HG02623 (cell line): ENCODE results near the gene HMGA1.

ENCODE experiments used
- ATAC-seq: cut with Tn5 transposase; IDR thresholded peaks from one replicate; pipeline ENCODE4 v1.9.1; 2021; ENCODE audit warnings: moderate library complexity; ENCODE audit not compliant: unreplicated experiment

Gene HMGA1, protein sequence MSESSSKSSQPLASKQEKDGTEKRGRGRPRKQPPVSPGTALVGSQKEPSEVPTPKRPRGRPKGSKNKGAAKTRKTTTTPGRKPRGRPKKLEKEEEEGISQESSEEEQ

DNA sequence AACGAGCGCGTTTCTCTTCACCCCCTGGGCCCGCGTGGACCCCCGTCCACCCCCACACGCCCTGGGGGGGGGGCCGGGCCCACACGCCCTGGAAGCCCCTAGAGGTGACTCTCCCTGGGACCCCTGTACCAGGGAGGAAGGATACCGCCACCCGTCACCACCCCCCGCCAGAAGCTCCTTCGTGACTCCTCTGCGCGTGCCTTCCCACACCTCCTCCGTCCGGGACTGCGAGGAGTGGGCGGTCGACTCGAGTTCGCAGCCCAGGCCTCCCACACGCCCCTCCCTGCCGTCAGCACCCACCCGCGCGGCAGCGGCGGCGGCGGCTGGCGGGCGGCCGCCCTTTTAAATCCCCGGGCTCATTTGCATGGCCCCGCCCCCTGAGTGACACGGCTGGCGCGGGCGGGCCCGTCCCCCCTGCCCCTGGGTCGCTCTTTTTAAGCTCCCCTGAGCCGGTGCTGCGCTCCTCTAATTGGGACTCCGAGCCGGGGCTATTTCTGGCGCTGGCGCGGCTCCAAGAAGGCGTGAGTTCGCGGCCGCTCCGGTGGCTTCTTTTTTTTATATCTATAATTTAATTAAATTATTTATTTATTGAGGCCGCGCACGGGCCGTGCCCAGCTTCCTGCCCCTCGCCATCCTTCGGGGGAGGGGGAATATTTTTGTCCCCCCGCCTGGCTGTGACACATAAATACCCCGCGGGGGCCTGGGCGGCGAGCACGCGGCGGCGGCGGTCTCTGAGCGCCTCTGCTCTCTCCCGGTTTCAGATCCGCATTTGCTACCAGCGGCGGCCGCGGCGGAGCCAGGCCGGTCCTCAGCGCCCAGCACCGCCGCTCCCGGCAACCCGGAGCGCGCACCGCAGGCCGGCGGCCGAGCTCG, at the start of gene HMGA1:
Gene HMGA1 (plus strand): TSS at position 431 of the 873 bp plus-strand sequence. CDS start 3,908 bp downstream, outside the sequence.
- ATAC-seq, result peak; percentile 52

DNA sequence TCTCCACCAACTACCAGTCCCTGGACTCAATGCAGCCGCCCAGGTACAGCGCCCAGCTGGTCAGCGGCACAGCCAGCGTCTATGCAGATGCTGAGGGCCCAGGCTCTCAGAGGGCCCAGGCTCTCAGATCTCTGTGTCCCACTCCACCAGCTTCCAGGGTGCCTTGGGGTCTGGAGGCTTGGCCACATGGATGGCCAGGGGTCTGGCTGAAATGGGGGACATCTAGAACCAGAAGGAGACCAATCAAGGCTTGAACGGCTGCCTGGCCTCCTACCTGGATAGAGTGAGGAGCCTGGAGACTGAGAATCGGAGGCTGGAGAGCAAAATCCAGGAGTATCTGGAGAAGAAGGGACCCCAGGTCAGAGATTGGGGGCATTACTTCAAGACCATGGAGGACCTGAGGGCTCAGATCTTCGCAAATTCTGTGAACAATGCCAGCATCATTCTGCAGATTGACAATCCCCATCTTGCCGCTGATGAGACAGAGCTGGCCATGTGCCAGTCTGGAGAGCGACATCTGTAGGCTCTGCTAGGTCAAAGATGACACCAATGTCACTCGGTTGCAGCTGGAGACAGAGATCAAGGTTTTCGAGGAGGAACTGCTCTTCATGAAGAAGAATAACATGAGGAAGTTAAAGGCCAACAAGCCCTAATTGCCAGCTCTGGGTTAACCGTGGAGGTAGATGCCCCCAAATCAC, 46.7 kb upstream of the HMGA1 start:
- no peak for ATAC-seq

DNA sequence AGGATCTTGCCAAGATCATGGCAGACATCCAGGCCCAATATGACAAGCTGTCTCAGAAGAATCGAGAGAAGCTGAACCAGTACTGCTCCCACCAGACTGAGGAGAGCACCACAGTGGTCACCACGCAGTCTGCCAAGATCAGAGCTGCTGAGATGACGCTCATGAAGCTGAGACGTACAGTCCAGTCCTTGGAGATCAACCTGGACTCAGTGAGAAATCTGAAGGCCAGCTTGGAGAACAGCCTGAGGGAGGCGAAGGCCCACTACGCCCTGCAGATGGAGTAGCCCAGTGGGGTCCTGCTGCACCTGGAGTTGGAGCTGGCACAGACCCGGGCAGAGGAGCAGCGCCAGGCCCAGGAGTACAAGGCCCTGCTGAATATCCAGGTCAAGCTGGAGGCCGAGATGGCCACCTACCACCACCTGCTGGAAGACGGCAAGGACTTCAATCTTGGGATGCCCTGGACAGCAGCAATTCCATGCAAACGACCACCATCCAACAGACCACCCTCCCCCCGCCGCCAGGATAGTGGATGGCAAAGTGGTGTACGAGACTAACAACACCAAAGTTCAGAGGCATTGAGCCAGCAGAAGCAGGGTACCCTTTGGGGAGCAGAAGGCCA, 46.1 kb upstream of the HMGA1 start:
- ATAC-seq, result no peak

DNA sequence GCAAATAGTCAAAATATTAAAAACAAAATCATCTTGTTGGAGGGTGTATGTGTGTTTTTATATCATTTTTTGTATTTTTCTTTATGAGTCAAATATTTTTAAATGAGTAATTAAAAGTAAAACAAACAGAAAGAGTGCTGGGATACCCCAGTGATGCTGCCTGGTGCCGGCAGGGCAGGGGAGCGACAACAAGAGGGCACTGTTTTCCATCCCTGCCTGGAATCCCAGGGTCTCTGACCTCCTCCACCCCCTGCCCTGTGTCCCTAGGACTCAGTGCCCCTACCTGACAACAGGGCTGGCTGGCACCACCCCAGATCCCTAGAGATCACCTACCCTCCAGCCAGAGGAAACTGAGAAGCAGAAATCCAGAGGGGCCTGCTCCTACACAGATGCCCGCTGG, 41.9 kb upstream of the HMGA1 start:
- no peak for ATAC-seq

DNA sequence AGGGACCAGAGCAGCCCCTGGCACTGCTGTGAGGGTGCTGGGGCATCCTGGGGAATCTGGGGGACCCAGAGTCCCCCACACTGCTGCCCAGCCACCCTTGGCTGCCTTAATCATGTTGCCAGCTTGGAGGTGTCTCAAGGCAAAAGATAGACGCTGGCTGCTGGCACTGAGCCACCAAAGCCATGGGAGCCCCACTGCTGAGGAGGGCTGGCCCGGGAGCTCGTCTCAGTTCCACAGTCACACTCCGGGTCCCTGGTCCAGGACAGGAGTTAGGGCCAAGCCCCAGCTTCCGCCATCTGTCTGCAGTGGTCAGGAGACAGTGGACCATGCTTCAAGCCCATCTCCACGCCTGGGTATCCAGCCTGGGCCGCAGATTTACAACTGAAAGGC, 41.0 kb upstream of the HMGA1 start:
- no peak for ATAC-seq

DNA sequence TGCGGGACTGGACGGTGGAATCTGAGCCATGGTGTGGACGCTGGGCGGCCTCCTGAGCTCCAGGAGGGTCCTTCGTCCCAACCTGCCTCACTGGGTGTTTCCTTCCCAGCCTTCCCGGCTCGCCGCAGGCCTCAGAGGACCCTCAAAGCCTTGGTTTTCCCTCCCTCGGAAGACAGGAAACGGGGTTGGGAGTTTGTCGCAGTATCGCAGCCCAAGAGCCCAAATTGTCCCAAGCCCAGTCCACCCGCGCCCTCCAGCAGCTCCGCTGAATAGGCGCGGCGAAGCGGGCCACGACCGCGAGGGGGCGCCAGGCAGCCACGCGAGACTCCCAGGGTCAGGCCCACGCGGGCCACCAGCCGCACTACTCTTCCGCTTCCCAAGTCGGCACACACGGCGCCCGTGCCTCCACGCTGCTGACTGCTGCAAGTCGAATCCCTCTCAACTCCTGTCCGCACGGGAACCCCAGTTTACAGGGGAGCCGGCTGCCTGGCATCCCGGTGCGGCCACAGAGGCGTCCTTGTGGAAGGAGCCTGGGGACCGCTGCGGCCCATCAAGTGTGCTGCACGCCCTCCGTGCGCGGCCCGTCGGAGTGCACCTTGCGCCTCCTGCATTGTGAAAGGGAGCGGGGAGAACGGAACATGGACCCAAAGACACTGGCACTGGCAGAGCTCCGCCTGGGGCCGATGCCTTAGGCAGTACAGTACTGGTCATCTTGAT, 40.4 kb upstream of the HMGA1 start:
- ATAC-seq, result peak; percentile 68

DNA sequence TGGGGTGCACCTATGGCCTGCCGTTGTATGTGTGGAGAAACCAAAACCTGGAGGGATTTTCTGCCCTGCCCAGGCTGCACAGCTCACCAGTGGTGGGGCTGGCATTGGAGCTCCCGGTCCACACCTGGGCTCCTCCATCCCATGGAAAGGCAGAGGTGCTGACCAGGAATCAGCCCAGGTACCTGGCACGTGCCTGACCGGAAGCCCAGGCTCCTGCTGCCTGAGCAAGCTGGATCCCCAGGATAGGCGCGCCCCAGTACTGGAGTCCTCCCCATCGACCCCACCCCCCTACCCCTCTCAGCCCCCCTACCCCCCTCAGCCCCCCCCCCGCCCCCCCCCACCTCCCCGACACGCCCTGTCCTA, 39.9 kb upstream of the HMGA1 start:
- no peak for ATAC-seq

DNA sequence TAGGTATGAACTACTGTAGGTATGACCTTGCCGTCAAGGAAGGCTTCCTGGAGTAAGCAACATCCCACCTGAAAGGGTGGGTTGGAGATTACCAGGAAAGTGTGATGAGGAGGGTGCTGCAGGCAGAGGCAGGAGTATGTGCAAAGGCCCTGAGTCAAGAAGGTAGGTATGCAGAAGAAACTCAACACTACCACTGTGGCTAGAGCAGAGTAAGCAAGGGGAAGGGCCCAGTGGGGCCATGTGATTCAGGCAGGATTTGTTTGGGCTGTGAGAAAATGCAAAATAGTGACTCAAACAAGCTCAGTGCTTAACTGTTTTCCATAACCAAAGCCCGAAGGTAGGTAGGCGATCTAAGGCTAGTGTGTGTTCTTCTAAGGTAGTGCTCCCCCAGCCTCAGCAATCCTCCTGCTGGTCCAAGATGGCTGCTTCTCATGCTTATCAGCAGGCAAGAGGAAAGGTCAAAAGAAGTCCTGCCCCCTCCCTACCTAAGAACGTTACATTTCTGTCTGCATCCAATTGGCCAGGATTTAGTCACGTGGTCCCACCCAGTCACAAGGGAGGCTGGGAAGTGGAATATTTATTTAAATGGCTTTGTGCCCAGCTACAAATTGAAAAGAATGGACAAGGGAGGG, 36.2 kb upstream of the HMGA1 start:
- ATAC-seq, result no peak

DNA sequence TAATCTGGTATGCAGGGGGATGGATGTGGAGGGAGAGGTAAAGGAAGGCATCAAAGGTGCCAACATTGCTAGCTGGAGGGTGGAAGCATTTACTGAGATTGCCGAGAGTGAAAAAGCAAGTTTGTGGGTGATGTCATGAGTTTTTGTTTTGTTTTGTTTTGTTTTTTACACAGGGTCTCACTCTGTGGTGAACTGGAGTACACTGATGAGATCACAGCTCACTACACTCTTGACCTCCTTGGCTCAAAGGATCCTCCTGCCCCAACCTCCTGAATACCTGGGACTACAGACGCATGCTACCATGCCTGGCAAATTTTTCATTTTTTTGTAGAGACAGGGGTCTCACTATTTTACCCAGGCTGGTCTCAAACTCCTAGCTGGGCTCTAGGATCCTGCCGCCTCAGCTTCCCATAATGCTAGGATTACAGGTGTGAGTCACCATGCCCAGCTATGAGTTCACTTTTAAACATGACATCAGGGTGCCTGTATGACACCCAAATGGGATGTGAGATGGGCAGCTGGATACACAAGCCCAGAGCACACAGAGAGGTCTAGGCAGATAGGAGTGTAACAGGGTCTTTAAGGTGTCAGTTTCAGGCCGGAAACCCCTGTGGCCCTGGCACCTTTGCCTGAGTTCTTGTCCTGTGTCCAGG, 35.1 kb upstream of the HMGA1 start:
- ATAC-seq, result no peak

DNA sequence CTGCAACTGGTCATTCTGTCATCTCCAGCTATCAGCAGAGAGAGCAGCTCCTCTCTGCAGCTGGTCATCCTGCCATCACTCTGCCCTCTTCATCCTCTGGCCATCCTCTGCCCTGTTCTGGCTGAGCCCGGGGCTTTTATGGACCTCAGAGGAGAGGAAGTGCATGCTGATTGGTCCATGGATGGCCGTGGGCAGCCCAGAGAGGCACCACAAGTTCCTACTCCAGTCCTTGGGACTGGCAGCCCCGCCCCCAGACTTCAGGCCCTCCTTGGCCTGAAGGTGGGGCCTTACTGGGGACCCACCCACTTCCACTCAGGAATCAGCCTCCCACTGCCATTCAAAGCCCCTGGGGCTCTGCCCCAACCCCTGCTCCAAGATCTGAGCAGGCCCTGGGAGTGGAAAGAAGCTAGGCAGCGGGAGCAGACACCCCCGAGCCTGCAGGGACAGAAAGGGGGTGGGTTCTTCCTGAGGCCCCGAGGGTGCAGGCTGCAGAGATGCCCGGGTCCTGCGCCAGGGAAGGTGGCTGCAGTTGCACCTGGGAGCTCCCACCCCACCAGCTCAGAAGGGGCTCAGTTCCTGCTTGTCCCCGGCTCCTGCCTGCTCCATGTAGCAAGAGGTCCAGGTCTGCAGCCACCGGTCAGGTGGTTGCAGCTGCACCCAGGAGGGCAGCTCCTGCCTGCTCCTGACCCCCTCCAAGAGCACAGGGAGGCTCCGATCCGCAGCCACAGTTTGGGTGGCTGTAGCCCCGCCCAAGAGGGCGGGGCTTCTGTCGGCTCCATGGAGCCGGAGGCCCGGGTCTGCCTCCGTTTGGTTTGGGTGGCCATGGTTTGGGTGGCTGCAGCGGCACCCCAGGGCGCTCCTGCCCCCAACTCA, 34.1 kb upstream of the HMGA1 start:
- ATAC-seq, result no peak

DNA sequence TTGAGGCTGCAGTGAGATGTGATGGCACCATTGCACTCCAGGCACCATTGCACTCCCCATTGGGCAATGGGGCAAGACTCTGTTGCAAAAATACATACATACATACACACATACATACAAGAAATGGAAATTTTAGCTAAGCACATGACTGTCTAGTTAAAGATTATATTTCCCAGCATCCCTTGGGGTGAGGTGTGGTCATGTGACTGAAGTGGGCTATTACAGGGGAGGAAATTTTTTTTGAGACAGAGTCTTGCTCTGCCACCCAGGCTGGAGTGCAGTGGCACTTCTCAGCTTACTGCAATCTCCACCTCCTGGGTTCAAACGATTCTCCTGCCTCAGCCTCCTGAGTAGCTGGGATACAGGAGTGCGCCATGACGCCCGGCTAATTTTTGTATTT, 32.0 kb upstream of the HMGA1 start:
- no peak for ATAC-seq

DNA sequence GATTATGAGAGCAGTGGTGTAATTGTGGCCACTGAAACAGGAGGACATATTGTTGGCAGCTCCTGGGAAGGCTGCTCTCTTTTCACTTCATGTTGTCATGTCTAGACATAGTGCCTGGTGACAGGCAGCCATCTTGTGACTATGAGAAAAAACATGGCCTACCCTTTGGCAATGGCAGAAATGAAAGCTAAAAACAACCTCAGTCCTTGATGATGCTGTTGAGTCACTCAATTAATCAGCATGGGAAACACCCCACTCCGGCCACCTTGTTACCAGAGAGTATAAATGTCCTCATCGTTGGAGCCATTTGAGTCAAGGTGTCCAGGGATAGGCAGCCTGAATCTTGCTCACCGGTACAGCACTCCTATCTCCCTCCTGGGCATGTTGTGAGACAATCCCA, 31.2 kb upstream of the HMGA1 start:
- ATAC-seq, result no peak

DNA sequence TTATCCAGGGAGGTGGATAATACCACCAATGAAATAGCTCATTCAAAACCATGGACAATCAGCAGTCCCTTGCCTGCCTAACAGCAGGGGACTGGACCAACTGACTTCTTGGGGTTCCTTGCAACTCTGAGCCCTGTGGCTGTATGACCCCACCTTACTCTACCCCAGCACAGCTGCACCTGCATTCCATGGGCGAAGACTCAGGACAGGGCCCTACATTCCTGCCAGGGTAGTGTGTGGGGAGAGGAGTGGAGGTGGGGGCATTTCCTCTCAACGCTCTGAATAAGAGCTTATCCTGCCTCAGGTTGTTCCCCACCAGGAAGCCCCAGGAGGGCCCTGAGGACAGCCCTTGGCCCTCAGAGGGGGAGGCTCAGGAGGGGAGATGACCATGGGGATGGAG, 30.8 kb upstream of the HMGA1 start:
- no peak for ATAC-seq

DNA sequence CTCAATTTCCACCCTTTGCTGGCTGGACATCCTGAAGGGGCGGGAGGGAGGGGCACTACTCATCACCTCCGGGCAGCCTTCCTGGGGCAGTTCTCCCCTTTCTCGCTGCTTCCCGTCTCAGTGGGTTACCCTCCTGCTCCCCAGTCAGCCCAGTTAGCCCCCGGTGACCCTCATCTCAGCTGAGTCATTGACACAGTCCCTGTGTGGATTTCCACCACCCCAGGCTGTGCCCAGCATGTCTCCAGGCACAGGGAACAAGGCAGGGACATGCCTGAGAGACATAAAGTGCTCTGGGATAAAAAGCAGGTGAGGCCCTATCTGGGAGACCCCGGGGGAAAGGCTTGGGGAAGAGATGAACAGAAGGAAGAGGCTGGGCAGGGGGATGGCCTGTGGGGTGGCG, 29.9 kb upstream of the HMGA1 start:
- ATAC-seq, result no peak

DNA sequence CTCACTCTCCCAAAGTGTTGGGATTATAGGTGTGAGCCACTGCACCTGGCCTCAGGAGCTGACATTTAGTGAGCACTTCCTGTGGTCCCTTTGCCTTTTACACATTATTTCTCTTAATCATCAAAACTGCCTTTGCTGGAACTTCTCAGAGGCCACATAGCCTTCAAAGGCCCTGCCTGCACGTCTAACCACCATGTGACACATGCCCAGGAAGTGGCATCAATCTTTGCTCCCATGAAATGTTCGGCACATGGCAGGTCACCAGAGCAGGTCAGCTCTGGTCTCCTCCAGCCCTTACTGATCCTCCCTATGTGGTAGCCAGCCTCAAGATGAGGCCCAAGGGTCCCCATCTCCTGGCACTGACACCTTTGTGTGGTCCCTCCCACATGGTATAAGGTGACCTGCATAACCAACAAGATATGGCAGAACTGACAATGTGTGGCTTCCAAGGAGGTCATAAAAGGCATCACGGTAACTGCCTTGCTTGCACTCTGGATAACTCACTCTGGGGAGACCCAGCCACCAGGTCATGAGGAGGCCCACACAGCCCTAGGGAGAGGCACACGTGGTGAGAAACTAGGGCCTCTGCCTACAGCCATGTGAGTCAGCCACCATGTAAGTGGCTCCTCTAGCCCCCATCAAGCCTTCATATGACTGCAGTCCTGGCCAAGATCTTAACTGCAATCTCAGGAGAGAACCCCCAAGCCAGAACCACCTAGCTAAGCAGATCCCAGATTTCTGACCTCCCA, 28.8 kb upstream of the HMGA1 start:
- ATAC-seq, result no peak

DNA sequence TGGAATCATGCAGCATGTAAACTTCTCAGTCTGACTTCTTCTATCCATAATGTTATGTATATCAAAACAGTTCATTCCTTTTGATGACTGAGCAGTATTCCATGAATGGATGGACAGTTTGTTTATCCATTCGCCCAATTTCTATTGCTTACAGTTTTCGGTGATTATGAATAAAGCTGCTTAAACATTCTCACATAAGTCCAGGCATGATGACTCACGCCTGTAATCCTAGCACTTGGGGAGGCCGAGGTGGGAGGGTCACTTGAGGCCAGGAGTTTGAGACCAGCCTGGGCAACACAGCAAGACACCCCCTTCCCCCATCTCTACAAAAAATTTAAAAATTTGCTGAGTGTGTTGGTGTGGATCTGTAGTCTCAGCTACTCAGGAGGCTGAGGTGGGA, 22.9 kb upstream of the HMGA1 start:
- ATAC-seq, result no peak

DNA sequence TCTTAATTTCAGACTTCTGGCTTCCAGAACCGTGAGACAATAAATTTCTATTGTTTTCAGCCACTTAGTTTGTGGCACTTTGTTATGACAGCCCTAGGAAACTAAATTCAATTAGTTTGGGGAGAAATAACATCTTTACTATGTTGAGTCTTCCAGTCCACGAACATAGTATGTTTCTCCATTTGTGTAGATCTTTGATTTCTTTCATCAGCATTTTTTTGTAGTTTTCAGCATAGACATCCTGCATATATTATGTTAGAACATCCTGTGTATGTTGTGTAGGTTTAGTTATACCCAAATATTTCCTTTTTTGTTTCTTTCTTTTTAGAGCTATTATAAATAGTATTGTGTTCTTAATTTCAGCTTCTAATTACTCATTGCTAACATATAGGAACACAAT, 18.0 kb upstream of the HMGA1 start:
- ATAC-seq, result no peak

DNA sequence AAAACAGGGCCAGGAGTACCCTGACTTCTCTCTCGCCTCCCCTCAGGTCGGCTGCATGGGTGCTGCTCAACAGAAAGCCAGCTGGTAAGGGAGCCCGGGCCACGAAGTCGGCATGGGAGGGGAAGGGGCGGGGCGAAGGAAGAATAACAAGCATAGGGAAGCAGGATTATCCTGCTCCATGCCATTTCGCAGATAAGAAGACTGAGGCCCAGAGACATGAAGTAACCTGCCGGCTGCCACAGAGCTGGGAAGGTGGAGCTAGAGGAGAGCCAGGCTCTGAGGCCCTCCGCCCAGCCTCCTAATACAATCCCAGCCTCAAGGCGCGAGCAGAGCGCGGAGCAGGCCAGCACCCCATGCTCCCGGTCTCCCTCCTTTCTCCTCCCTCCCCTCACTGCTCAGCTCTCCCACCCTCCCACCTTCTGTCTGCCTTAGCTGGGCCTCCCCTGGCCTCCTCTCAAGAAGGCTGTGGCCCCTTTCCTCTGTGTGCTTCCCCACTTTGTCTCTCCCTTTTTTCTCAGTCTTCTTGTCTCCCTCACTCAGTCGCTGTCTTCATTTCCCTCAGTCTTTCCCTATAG, 13.2 kb upstream of the HMGA1 start:
- peak; percentile 10 for ATAC-seq
